Mucosa of rectum (tissue), 2 donors: ENCODE measurements around the gene DOCK3.
"Not testable (repeated sequence)": the region's sequence is repeated elsewhere in the genome, so short reads cannot be mapped to it uniquely, and the experiment has no call there.

ENCODE experiments used
- H3K27ac ChIP-seq, 2 donors: one replicate each; pipeline ENCODE4 v1.7.0; 2013; ENCODE audit warnings: inconsistent platforms in 2 of 2, low read depth in 2 of 2, low read length in 2 of 2
- H3K27me3 ChIP-seq, 2 donors: one replicate each; pipeline ENCODE4 v1.7.0; 2013; ENCODE audit warnings: low read length in 2 of 2; ENCODE audit not compliant: control insufficient read depth in 2 of 2, insufficient read depth in 2 of 2
- H3K36me3 ChIP-seq, 2 donors: one replicate each; pipeline ENCODE4 v1.7.0; 2013; ENCODE audit warnings: low read length in 2 of 2; ENCODE audit not compliant: control insufficient read depth in 2 of 2, insufficient read depth in 2 of 2
- H3K4me1 ChIP-seq, 2 donors: one replicate each; pipeline ENCODE4 v1.7.0; 2013; ENCODE audit warnings: low read length in 2 of 2, mild to moderate bottlenecking in 1 of 2; ENCODE audit not compliant: control insufficient read depth in 2 of 2, insufficient read depth in 2 of 2
- H3K4me3 ChIP-seq, 2 donors: one replicate each; pipeline ENCODE4 v1.7.0; 2013; ENCODE audit warnings: low read length in 2 of 2
- H3K9ac ChIP-seq, 2 donors: one replicate each; pipeline ENCODE4 v1.7.0; 2013; ENCODE audit warnings: low read length in 2 of 2, low read depth in 1 of 2, mild to moderate bottlenecking in 1 of 2
- H3K9me3 ChIP-seq, 2 donors: one replicate each; pipeline ENCODE4 v1.7.0; 2013; ENCODE audit warnings: low read length in 2 of 2; ENCODE audit not compliant: control insufficient read depth in 2 of 2
- donor health status: healthy.
- donor health status: Normal muscosa, but diverticular disease.

DOCK3 gene

DNA sequence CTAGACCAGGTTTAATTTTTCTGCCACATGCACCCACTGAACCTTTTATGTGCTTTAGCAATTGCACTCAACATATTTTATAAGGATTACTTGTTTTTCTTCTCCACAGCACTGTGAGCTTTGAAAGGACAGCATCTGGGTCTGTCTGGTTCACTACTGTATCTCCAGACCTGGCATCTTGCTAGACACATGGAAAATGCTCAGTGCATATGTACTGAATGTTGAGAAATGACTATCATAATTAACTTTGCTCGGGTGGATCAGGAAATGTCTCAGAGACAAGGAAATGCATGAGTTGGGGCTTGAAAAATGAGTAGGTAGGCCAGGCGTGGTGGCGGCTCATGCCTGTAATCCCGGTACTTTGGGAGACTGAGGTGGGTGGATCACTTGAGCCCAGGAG is 40.2 kb downstream of the DOCK3 start:
- no peaks in the 10 kb centered on the region for H3K4me1 ChIP-seq
- no peaks in the 10 kb centered on the region for H3K36me3 ChIP-seq
- H3K9me3 ChIP-seq: no peaks in the 10 kb centered on the region
- H3K4me3 ChIP-seq: no peak overlapping the region
- no peaks in the 10 kb centered on the region for H3K27me3 ChIP-seq
- no peak overlapping the region for H3K9ac ChIP-seq
- H3K27ac ChIP-seq: no peak overlapping the region

DNA sequence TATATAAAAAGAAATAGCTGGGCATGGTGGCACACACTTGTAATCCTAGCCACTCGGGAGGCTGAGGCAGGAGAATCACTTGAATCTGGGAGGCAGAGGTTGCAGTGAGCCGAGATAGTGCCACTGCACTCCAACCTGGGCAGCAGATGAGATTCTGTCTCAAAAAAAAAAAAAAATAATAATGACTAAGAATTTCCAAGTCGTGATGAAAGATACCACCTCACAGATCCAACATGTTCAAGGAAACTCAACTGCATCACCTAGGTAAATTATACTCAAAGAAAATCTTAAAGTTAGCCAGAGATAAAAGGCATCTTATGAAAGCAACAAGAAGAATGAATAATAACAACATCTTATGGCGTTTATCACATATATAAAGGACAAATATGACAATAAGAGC is 50.1 kb downstream of the DOCK3 start:
- Histone ChIP-seq H3K27ac (no peak overlapping the region), H3K9ac (no peak overlapping the region), H3K36me3 (no peaks in the 10 kb centered on the region), H3K27me3 (no peaks in the 10 kb centered on the region), H3K4me1 (no peaks in the 10 kb centered on the region), H3K4me3 (no peak overlapping the region), H3K9me3 (no peaks in the 10 kb centered on the region)

DNA sequence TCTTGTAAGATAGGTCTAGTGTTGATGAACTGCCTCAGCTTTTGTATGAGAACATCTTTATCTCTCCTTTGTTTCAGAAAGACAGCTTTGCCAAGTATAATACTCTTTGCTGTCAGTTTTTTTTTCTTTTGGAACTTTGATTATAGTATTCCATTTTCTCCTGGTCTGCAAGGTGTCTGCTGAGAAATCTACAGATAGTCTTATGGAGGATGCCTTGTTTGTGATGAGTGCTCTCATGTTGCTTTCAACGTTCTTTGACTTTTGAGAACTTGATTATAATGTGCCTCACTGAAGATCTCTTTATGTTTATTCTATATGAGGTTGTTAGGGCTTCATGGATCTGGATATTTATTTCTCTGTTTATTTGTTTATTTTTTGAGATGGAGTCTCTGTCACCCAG is 60.3 kb downstream of the DOCK3 start:
- Histone ChIP-seq H3K9me3 (no peaks in the 10 kb centered on the region), H3K27me3 (no peaks in the 10 kb centered on the region), H3K4me1 (no peaks in the 10 kb centered on the region)

DNA sequence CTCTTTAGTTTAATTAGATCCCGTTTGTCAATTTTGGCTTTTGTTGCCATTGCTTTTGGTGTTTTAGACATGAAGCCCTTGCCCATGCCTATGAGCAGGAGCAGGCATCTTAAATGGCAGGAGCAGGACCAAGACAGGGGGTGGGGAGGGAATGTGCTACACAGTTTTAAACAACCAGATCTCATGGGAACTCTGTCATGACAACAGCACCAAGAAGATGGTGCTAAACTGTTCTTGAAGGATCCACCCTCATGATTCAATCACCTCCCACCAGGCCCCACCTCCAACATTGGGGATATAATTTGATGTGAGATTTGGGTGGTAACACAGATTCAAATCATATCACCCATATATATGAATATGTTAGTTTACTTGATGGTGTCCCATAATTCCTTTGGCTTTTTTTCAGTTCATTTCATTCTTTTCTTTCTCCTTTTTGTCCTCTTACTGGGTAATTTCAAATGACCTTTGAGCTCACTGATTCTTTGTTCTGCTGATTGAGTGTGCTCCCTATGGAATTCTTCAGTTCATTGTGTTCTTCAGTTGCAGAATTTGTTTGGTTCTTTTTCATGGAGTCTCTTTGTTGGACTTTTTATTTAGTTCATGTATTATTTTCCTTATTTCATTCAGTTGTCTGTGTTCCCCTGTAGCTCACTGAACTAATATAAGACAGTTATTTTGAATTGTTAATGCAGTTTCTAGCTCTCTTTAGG is 62.6 kb downstream of the DOCK3 start:
- Histone ChIP-seq H3K9ac (no peak overlapping the region), H3K27me3 (no peaks in the 10 kb centered on the region), H3K36me3 (no peaks in the 10 kb centered on the region), H3K9me3 (no peaks in the 10 kb centered on the region), H3K4me3 (no peak overlapping the region), H3K4me1 (no peaks in the 10 kb centered on the region), H3K27ac (no peak overlapping the region)

More for the DNA sequence above, 60.3 kb downstream of the DOCK3 start:
- no peak overlapping the region for H3K27ac ChIP-seq
- no peaks in the 10 kb centered on the region for H3K36me3 ChIP-seq
- no peak overlapping the region for H3K4me3 ChIP-seq
- no peak overlapping the region for H3K9ac ChIP-seq

DNA sequence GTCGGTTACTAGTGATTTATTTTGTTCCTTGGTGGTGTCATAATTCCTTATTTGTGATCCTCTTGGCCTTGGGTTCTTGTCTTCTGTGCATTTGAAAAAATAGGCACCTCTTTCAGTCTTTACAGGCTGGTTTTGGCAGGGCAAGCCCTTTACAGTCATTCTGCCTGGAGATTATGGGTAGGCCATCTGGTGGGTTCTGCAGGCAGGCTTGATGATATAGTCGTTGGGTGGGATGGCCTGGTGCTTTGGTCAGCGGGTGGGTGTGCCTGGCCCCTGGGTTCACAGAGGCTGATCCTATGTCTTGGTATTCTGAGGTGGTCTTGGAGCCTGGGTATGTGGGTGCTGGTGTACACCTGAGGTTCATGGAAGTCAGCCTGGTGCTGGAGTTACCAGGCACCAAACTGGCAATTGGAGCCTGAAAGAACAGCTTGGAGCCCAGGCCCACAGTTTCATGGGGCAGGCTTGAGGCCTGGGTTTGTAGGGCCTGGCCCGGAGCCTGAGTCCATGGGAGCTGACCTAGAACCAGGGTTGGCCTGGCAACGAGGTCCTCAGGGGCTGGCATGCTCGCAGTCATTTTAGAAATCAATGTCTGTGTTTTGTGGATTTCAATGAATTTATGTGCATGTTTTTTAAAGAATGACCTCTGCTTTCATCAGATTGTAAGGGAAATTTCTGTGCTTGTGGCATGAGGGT is 63.3 kb downstream of the DOCK3 start:
- H3K27ac ChIP-seq: no peak overlapping the region
- no peaks in the 10 kb centered on the region for H3K36me3 ChIP-seq
- H3K27me3 ChIP-seq: no peaks in the 10 kb centered on the region
- H3K4me1 ChIP-seq: no peaks in the 10 kb centered on the region
- H3K9me3 ChIP-seq: no peaks in the 10 kb centered on the region
- H3K4me3 ChIP-seq: no peak overlapping the region
- no peak overlapping the region for H3K9ac ChIP-seq

DNA sequence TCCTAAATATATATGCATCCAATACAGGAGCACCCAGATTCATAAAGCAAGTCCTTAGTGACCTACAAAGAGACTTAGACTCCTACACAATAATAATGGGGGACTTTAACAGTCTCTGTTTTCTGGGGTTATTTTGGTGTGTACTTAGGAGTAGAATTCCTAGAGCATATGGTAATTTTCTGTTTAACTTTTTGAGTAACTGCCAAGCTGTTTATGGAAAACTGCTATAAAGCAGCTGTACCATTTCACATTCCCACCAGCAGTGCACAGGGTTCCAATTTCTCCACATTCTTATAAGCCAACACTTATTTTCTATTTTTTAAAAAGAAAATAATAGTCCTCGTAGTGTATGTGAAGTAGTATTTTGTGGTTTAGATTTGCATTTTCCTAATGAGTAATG is 68.9 kb downstream of the DOCK3 start:
- no peaks in the 10 kb centered on the region for H3K36me3 ChIP-seq
- no peak overlapping the region for H3K4me3 ChIP-seq
- peaks cover 0 to 2% of the 10 kb centered on the region in 2 donors for H3K27me3 ChIP-seq
- no peak overlapping the region for H3K9ac ChIP-seq
- no peaks in the 10 kb centered on the region for H3K9me3 ChIP-seq
- H3K27ac ChIP-seq: no peak overlapping the region
- H3K4me1 ChIP-seq: no peaks in the 10 kb centered on the region

DNA sequence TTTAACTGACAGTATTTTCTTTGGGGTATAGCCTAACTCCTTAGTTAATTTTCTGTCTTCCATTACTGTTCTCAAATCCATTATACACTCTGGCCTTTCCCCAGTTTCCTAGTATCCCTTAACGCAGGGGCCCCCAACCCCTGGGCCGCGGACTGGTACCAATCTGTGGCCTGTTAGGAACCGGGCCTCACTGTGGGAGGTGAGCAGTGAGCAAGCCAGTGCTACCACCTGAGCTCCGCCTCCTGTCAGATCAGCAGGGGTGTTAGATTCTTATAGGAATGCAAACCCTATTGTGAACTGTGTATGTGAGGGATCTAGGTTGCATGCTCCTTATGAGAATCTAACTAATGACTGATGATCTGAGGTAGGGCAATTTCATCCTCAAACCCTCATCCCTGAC is 75.1 kb downstream of the DOCK3 start:
- Histone ChIP-seq H3K27ac (no peak overlapping the region), H3K4me1 (no peaks in the 10 kb centered on the region), H3K36me3 (no peaks in the 10 kb centered on the region), H3K27me3 (peaks cover 0 to 2% of the 10 kb centered on the region in 2 donors), H3K4me3 (no peak overlapping the region), H3K9me3 (no peaks in the 10 kb centered on the region), H3K9ac (no peak overlapping the region)

DNA sequence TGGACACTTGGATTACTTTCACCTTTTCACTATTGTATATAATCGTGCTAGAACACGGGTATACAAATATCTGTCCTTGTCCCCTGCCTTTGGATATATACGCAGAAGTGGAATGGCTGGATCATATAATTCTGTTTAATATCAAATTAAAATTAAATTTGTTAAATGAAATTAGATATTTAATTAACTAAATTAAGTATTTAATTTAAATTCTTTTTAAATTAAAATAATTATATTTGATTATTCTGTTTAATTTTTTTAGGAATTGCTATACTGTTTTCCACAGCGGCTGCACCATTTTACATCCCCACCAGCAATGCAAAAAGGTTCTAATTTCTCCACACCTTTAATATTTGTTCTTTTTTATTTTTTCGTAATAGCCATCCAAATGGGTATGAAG is 84.3 kb downstream of the DOCK3 start:
- Histone ChIP-seq H3K4me1 (no peaks in the 10 kb centered on the region), H3K27ac (no peak overlapping the region), H3K9ac (no peak overlapping the region), H3K36me3 (no peaks in the 10 kb centered on the region), H3K4me3 (no peak overlapping the region), H3K27me3 (no peaks in the 10 kb centered on the region), H3K9me3 (no peaks in the 10 kb centered on the region)

DNA sequence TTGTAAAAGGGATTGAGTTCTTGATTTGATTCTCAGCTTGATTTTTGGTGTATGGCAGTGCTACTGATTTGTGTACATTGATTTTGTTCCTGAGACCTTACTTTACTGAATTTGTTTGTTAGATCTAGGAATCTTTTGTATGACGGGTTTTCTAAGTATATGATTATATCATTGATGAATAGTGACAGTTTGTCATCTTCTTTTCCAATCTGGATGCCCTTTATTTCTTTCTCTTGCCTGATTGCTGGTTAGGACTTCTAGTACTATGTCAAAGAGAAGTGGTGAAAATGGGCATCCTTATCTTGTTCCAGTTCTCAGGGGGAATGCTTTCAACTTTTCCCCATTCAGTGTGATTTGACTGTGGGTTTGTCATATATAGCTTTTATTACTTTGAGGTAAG is 103.0 kb downstream of the DOCK3 start:
- Histone ChIP-seq H3K27me3 (no peaks in the 10 kb centered on the region), H3K9me3 (no peaks in the 10 kb centered on the region), H3K4me3 (no peak overlapping the region), H3K9ac (no peak overlapping the region), H3K36me3 (no peaks in the 10 kb centered on the region), H3K4me1 (no peaks in the 10 kb centered on the region), H3K27ac (no peak overlapping the region)

DNA sequence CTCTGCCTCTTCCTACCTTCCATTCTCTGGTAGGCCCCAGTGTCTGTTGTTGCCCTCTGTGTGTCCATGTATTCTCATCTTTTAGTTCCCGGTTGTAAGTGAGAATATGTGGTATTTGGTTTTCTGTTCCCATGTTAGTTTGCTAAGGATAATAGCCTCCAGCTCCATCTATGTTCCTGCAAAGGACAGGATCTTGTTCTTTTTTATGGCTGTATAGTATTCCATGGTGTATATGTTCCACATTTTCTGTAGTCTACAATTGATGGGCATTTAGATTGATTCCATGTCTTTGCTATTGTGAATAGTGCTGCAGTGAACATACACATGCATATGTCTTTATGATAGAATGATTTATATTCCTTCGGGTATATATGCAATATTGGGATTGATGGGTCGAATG is 107.0 kb downstream of the DOCK3 start:
- not testable (repeated sequence) for H3K9me3 ChIP-seq, H3K27me3 ChIP-seq

More for the DNA sequence above, 107.0 kb downstream of the DOCK3 start:
- not testable (repeated sequence) for H3K27ac ChIP-seq, H3K4me3 ChIP-seq, H3K9ac ChIP-seq, H3K4me1 ChIP-seq, H3K36me3 ChIP-seq
